Spleen (tissue), 11 donors: ENCODE measurements around the gene DAPK1. TPM values are rescaled to one million over a fixed set of nuclear protein-coding genes. Genes with fewer than 3 reads are reported as not detected.

Source experiments
- DNase-seq: peaks from one replicate; pipeline ENCODE4 v3.0.0-alpha.2; 2020
- H3K27ac ChIP-seq, 8 donors: fragments of 200-600 bp; sonication (generic) in 7 of 8; 1 replicate in 4 of 8; 2 replicates in 4 of 8; pipeline versions ENCODE4 v1.5.0 to v1.8.0; 2016 to 2021; ENCODE audit warnings: inconsistent platforms in 4 of 8, mild to moderate bottlenecking in 4 of 8, moderate library complexity in 1 of 8
- H3K27me3 ChIP-seq, 7 donors: fragments of 200-600 bp; sonication (generic) in 6 of 7; replicated peaks in 1 of 7; 1 replicate in 4 of 7; 2 replicates in 3 of 7; pipeline versions ENCODE4 v1.5.0 to v1.8.0; 2016 to 2021; ENCODE audit warnings: inconsistent platforms in 3 of 7, mild to moderate bottlenecking in 1 of 7
- H3K36me3 ChIP-seq, 6 donors: fragments of 200-600 bp; sonication (generic) in 5 of 6; 1 replicate in 4 of 6; 2 replicates in 2 of 6; pipeline versions ENCODE4 v1.5.0 to v1.8.0; 2016 to 2021; ENCODE audit warnings: inconsistent platforms in 2 of 6
- H3K4me1 ChIP-seq, 6 donors: fragments of 200-600 bp; sonication (generic) in 5 of 6; 1 replicate in 3 of 6; 2 replicates in 3 of 6; pipeline versions ENCODE4 v1.5.0 to v1.8.0; 2016 to 2021; ENCODE audit warnings: inconsistent platforms in 3 of 6
- H3K4me3 ChIP-seq, 8 donors: fragments of 200-600 bp; sonication (generic) in 7 of 8; 1 replicate in 4 of 8; 2 replicates in 4 of 8; pipeline versions ENCODE4 v1.5.0 to v1.8.0; 2016 to 2021; ENCODE audit warnings: inconsistent platforms in 4 of 8, mild to moderate bottlenecking in 4 of 8, moderate library complexity in 2 of 8
- H3K9me3 ChIP-seq, 8 donors: fragments of 200-600 bp; sonication (generic) in 7 of 8; 1 replicate in 4 of 8; 2 replicates in 4 of 8; pipeline versions ENCODE4 v1.5.0 to v1.8.0; 2016 to 2021; ENCODE audit warnings: inconsistent platforms in 4 of 8
- CTCF ChIP-seq, 11 experiments: fragments of 200-600 bp in 7 of 11; fragments of 450-650 bp in 4 of 11; sonication (generic) in 4 of 11; IDR thresholded peaks in 8 of 11; conservative IDR thresholded peaks in 3 of 11; 1 replicate in 7 of 11; 2 replicates in 4 of 11; pipeline versions ENCODE4 v1.4.0 to v1.8.0; 2016 to 2021; ENCODE audit warnings: antibody characterized with exemption in 11 of 11, inconsistent platforms in 4 of 11, mild to moderate bottlenecking in 1 of 11
- POLR2A ChIP-seq, 3 donors: fragments of 450-650 bp; IDR thresholded peaks; one replicate each; pipeline ENCODE4 v1.5.1; 2017; ENCODE audit warnings: antibody characterized with exemption in 3 of 3, mild to moderate bottlenecking in 1 of 3
- POLR2AphosphoS5 ChIP-seq, 3 donors: sonication (generic); formaldehyde crosslinking; IDR thresholded peaks; one replicate each; pipeline ENCODE4 v1.5.1; 2017; ENCODE audit warnings: antibody characterized with exemption in 3 of 3
- WGBS, 5 donors: extraction: QIAGEN DNeasy Blood & Tissue Kit in 3 of 5; methylation state at CpG; one replicate each; pipeline versions ENCODE4 v1.1.5 to v1.1.7; 2013 to 2018; 5-methylcytosine and 5-hydroxymethylcytosine counted together
- intact Hi-C: fragments of 100-400 bp; cut with DNase I; formaldehyde crosslinking; loops from one replicate; pipeline ENCODE4 v1.15.0; 2023; ENCODE audit warnings: low total_unique reads
- polyA plus RNA-seq, 3 donors: library from polyadenylated mRNA; stranded (reverse); fragments of 200-250 nt; gene quantifications; one replicate each; pipeline ENCODE4 v1.2.1, GENCODE V29; 2013
- total RNA-seq, 7 donors: library from RNA; depleted of rRNA in 3 of 7; stranded (reverse); fragments of >200 nt in 3 of 7; fragmentation: NEBNext Ultra II Directional in 4 of 7; extraction: Animal tissue kit (Norgen Biotek cat#: 25700) in 4 of 7; gene quantifications; one replicate each; pipeline versions ENCODE4 v1.1.0 to v1.2.1, GENCODE V29; 2016 to 2021
- donor health status: healthy with polysubstance abuse.
- donor health status: DM: no; HTN: no; CAD: no; lungs with moderate emphysema.
- donor health status: DM: no; HTN: no; CAD: no.
- donor health status: Bipolar disorder and iron deficiency.
- donor health status: healthy.
- donor health status: DM: no; HTN: no; CAD: no.
- donor health status: DM: yes; HTN: yes; CAD: no.

The DAPK1 gene
- total and polyA plus RNA-seq, 10 donors: 6.4 to 126 (median 102) TPM

- 81 to 93% (median 84%) methylated on average over 5 of the region's 5 CpGs for WGBS, 5 donors
- peak overlapping the region in 2 of 8 donors; percentile 34 to 66 for H3K27ac ChIP-seq
- TF ChIP-seq POLR2AphosphoS5 (IDR thresholded peaks at IDR 0.05): no peak
- TF ChIP-seq CTCF (IDR thresholded peaks at IDR 0.05 in 8 of 11, conservative IDR thresholded peaks at IDR 0.05 in 3 of 11): no peak
- TF ChIP-seq POLR2A (IDR thresholded peaks at IDR 0.05): no peak
- H3K36me3 ChIP-seq: peaks cover 0 to 16% (median 0%) of the 10 kb centered on the region in 6 donors
- peaks cover 0 to 7% (median 0%) of the 10 kb centered on the region in 7 donors for H3K27me3 ChIP-seq
- H3K4me1 ChIP-seq: peaks cover 0 to 41% (median 6%) of the 10 kb centered on the region in 6 donors
- no peak for DNase-seq
- no peak overlapping the region for H3K4me3 ChIP-seq
- H3K9me3 ChIP-seq: peaks cover 0 to 13% (median 0%) of the 10 kb centered on the region in 8 donors
- intact Hi-C loops: no loop called here
These were observed 111.8 kb downstream of the DAPK1 start for GRCh38 chr9:87609486-87609885.

DNA sequence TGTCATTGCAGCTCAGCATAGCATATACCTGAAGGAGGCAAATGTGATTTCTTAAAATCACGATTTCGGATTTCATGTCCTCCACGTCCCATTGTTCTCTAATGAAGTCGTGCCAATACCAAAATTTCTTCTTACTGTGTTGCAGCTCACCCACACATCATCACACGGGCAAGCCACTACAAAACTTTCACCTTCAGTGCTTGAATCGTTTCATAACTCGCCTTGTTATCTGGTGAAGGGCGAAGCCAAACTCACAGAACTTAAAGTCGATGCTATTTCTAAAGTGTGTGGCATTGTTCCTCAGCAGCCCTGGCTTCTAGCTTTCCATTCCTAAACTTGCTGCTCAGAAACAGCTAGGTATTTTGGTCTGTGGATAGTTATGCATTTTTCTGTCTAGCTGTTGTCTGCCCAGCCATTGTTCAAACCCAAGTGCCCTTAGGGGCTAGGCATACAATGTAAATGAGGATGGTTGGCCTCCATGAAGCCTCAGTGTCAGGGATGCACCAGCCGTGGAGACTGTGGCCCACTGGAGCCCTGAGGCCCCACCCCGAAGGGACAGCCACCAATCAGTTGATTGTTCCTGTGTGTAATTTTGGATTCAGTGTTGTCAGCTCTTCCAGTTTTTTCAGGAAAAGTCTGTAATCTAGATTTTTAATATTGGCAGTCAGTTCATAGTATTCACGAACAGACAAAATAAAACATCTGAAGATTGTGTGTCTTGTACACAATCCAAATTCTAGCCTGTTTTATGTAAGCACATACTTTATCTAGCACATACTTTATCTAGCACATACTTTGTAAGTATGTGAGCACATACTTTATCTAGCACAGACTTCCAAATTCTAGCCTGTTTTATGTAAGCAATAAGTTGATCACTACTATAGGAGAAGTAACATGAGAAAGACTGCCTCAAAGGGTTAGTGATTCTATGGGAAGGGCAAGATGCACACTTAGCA, 112.8 kb downstream of the DAPK1 start:
- TF ChIP-seq POLR2AphosphoS5 (IDR thresholded peaks at IDR 0.05) (no peak), POLR2A (IDR thresholded peaks at IDR 0.05) (no peak), CTCF (IDR thresholded peaks at IDR 0.05 in 8 of 11, conservative IDR thresholded peaks at IDR 0.05 in 3 of 11) (no peak)
- peak overlapping the region in 3 of 8 donors; percentile 34 to 66 (median 43) for H3K27ac ChIP-seq
- H3K4me1 ChIP-seq: peaks cover 0 to 43% (median 6%) of the 10 kb centered on the region in 6 donors
- H3K36me3 ChIP-seq: peaks cover 0 to 9% (median 0%) of the 10 kb centered on the region in 6 donors
- H3K9me3 ChIP-seq: peaks cover 0 to 13% (median 0%) of the 10 kb centered on the region in 8 donors
- no peak for DNase-seq
- 86 to 94% (median 89%) methylated on average over 12 of the region's 12 CpGs for WGBS, 5 donors
- peaks cover 0 to 7% (median 0%) of the 10 kb centered on the region in 7 donors for H3K27me3 ChIP-seq
- intact Hi-C loops: no loop called here
- H3K4me3 ChIP-seq: no peak overlapping the region

DNA sequence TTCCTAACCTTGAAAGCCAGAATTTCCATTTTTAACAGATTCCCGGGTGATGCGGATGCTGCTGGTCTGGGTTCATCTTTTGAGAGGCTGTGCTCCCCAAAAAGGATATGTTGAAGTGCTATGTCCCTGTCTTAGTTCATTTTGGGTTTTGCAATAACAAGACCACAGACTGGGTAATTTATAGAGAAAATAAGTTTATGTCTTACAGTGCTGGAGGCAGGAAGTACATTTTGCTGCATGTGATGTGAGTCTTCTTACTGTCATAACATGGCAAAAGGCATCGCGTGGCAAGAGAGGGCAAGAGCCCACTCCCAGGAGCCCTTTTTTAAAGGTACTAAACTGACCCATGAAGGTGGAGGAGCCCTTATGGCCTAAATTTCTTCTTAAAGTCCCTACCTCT, 114.1 kb downstream of the DAPK1 start:
- TF ChIP-seq CTCF (IDR thresholded peaks at IDR 0.05 in 8 of 11, conservative IDR thresholded peaks at IDR 0.05 in 3 of 11): no peak
- TF ChIP-seq POLR2A (IDR thresholded peaks at IDR 0.05): no peak
- TF ChIP-seq POLR2AphosphoS5 (IDR thresholded peaks at IDR 0.05): no peak
- Histone ChIP-seq H3K27ac (peak overlapping the region in 4 of 8 donors; percentile 43 to 66 (median 61)), H3K36me3 (peaks cover 0 to 8% (median 0%) of the 10 kb centered on the region in 6 donors), H3K4me1 (peaks cover 0 to 45% (median 6%) of the 10 kb centered on the region in 6 donors), H3K9me3 (peaks cover 0 to 13% (median 0%) of the 10 kb centered on the region in 8 donors), H3K4me3 (no peak overlapping the region), H3K27me3 (no peaks in the 10 kb centered on the region)
- DNase-seq: no peak
- 53 to 86% (median 62%) methylated on average over 4 of the region's 4 CpGs for whole genome bisulfite sequencing, 5 donors
- intact Hi-C loops: no loop called here

GRCh38 chr9:87612536-87612935, 114.9 kb downstream of the DAPK1 start:
- DNase-seq: no peak
- TF ChIP-seq POLR2AphosphoS5 (IDR thresholded peaks at IDR 0.05): no peak
- no peak for TF ChIP-seq CTCF (IDR thresholded peaks at IDR 0.05 in 8 of 11, conservative IDR thresholded peaks at IDR 0.05 in 3 of 11)
- no peak for TF ChIP-seq POLR2A (IDR thresholded peaks at IDR 0.05)
- Histone ChIP-seq H3K9me3 (peaks cover 0 to 5% (median 0%) of the 10 kb centered on the region in 8 donors), H3K36me3 (peaks cover 0 to 7% (median 0%) of the 10 kb centered on the region in 6 donors), H3K27ac (peak overlapping the region in 4 of 8 donors; percentile 43 to 66 (median 61)), H3K27me3 (no peaks in the 10 kb centered on the region), H3K4me1 (peaks cover 0 to 45% (median 4%) of the 10 kb centered on the region in 6 donors), H3K4me3 (no peak overlapping the region)
- WGBS, 5 donors: 92 to 98% (median 97%) methylated on average over 3 of the region's 3 CpGs
- intact Hi-C loops: no loop called here
